Measurements from ENCODE around the gene TNRC18. TPM values are rescaled to one million over a fixed set of nuclear protein-coding genes. Genes with fewer than 3 reads are reported as not detected.
"Not testable (repeated sequence)": the region's sequence is repeated elsewhere in the genome, so short reads cannot be mapped to it uniquely, and the experiment has no call there.

Gene TNRC18
- total and polyA plus RNA-seq, 2 donors (not counting 3 experiments of a cell fraction or from before 2014, with no cell fraction given): 14.8 to 64.6 TPM

DNA sequence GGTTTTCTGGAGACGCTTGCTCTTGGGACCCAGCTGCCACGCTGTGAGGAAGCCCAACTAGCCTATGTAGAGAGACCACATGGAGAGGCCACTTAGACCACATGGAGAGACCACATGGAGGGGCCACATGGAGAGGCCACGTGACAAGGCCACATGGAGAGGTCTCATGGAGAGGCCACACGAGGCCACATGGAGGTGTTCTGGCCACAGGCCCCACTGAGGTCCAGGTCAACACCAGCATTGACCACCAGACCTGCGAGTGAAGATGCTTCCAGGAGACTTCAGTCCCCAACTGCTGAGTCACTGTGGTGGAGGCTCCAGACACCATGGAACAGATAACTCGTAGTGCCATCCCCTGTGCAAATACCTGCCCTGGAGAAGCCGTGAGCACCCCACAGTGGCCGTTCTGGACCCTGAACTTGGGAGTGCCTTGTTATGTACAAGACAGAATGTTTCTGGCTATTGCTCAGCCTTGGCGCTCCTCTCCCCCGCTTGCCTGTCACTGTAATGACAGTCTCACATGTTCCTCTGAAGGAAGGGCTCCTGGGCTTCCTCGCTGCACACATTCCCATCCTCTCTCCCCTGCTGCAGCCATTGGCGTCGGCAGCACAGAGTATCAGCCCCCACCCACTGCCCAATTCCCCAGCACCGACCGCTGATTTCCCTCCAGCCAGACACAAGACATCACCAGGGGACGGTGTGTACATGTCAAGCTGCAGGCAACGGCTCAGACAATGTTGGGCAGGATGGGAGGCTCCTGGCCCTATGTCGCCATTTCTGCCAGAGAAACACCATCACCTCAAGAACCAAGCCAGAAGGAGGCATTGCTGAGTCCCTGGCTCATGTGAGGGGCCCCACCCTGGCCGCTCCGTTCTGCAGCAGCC, 49.0 kb upstream of the TNRC18 start:
- Histone ChIP-seq H3K4me1 (ENCODE audit: control insufficient read depth, extremely low read depth, insufficient read depth, low read length) (no peaks in the 10 kb centered on the region), H4K20me1 (replicated peaks; ENCODE audit: control insufficient read depth, extremely low read depth, insufficient read depth, low read length) (no peaks in the 10 kb centered on the region), H3K9me1 (replicated peaks; ENCODE audit: control insufficient read depth, extremely low read depth, insufficient read depth, low read length) (no peaks in the 10 kb centered on the region), H2AFZ (ENCODE audit: low read depth, low read length) (no peak overlapping the region), H3K9me3 (replicated peaks; ENCODE audit: control insufficient read depth, insufficient read depth, low read length) (no peaks in the 10 kb centered on the region), H3K27me3 (ENCODE audit: control insufficient read depth in 2 of 2, insufficient read depth in 2 of 2, low read length in 2 of 2) (no peaks in the 10 kb centered on the region), H3K9ac (replicated peaks; ENCODE audit: extremely low read depth, insufficient read depth, low read length) (no peak overlapping the region), H3K4me3 (replicated peaks in 1 of 3; ENCODE audit: insufficient read depth in 1 of 3, low read depth in 1 of 3, low read length in 3 of 3) (no peak overlapping the region), H3K79me2 (ENCODE audit: control insufficient read depth, insufficient read depth, low read length) (no peaks in the 10 kb centered on the region), H3K36me3 (ENCODE audit: control insufficient read depth in 2 of 2, extremely low read depth in 1 of 2, insufficient read depth in 2 of 2, low read length in 2 of 2) (no peaks in the 10 kb centered on the region), H3K27ac (ENCODE audit: insufficient read depth, low read depth, low read length) (no peak overlapping the region), H3K4me2 (ENCODE audit: insufficient read depth, low read length) (no peak overlapping the region)
- no peak for DNase-seq (ENCODE audit: low read depth, low spot score)
- intact Hi-C loops (cut with micrococcal nuclease) (no loop called here), dilution Hi-C loops (cut with MboI; ENCODE audit: extremely low pct_ligation_motif_present, low sequenced_read_pairs) (no loop called here)
- ChIA-PET POLR2A (no interaction called here), CTCF (no interaction called here)
- no peak for FAIRE-seq
- TF ChIP-seq GATA2 (IDR thresholded peaks at IDR 0.05; ENCODE audit: insufficient read depth, insufficient read length, low read depth, low read length) (no peak), POLR2AphosphoS5 (IDR thresholded peaks at IDR 0.05; ENCODE audit: insufficient read depth, low read depth, low read length) (no peak), EZH2 (IDR thresholded peaks at IDR 0.05; ENCODE audit: borderline replicate concordance, low read depth, low read length, severe bottlenecking) (no peak), MYC (IDR thresholded peaks at IDR 0.05; ENCODE audit: low read depth, low read length) (no peak)
- TF ChIP-seq, protein P1, sequence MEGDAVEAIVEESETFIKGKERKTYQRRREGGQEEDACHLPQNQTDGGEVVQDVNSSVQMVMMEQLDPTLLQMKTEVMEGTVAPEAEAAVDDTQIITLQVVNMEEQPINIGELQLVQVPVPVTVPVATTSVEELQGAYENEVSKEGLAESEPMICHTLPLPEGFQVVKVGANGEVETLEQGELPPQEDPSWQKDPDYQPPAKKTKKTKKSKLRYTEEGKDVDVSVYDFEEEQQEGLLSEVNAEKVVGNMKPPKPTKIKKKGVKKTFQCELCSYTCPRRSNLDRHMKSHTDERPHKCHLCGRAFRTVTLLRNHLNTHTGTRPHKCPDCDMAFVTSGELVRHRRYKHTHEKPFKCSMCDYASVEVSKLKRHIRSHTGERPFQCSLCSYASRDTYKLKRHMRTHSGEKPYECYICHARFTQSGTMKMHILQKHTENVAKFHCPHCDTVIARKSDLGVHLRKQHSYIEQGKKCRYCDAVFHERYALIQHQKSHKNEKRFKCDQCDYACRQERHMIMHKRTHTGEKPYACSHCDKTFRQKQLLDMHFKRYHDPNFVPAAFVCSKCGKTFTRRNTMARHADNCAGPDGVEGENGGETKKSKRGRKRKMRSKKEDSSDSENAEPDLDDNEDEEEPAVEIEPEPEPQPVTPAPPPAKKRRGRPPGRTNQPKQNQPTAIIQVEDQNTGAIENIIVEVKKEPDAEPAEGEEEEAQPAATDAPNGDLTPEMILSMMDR (IDR thresholded peaks at IDR 0.05; ENCODE audit: extremely low read depth in 1 of 2, insufficient read depth in 1 of 2, low read depth in 1 of 2, low read length in 2 of 2): no peak
- BruUV-seq (replicated peaks): no TSS peak

GRCh38 chr7:5471623-5472022, 48.0 kb upstream of the TNRC18 start:
- CTCF ChIA-PET; FAIRE-seq; H3K9ac ChIP-seq (replicated peaks; ENCODE audit: extremely low read depth, insufficient read depth, low read length); dilution Hi-C loops (cut with MboI; ENCODE audit: extremely low pct_ligation_motif_present, low sequenced_read_pairs); H4K20me1 ChIP-seq (replicated peaks; ENCODE audit: control insufficient read depth, extremely low read depth, insufficient read depth, low read length); DNase-seq (ENCODE audit: low read depth, low spot score); H3K27ac ChIP-seq (ENCODE audit: insufficient read depth, low read depth, low read length); POLR2A ChIA-PET; intact Hi-C loops (cut with micrococcal nuclease); H3K9me1 ChIP-seq (replicated peaks; ENCODE audit: control insufficient read depth, extremely low read depth, insufficient read depth, low read length); H3K79me2 ChIP-seq (ENCODE audit: control insufficient read depth, insufficient read depth, low read length); H3K4me2 ChIP-seq (ENCODE audit: insufficient read depth, low read length); H3K27me3 ChIP-seq (ENCODE audit: control insufficient read depth in 2 of 2, insufficient read depth in 2 of 2, low read length in 2 of 2); H3K4me1 ChIP-seq (ENCODE audit: control insufficient read depth, extremely low read depth, insufficient read depth, low read length); BruUV-seq (replicated peaks); H3K9me3 ChIP-seq (replicated peaks; ENCODE audit: control insufficient read depth, insufficient read depth, low read length); H2AFZ ChIP-seq (ENCODE audit: low read depth, low read length); H3K4me3 ChIP-seq (replicated peaks in 1 of 3; ENCODE audit: insufficient read depth in 1 of 3, low read depth in 1 of 3, low read length in 3 of 3); H3K36me3 ChIP-seq (ENCODE audit: control insufficient read depth in 2 of 2, extremely low read depth in 1 of 2, insufficient read depth in 2 of 2, low read length in 2 of 2): not testable (repeated sequence)
